IPS-NIHi11 (cell line): ENCODE data around the gene CELSR3.

Experiments
- DNase-seq: peaks from one replicate; pipeline ENCODE4 v3.0.0; 2012; ENCODE audit warnings: mixed read lengths, low spot score

The CELSR3 gene

DNA sequence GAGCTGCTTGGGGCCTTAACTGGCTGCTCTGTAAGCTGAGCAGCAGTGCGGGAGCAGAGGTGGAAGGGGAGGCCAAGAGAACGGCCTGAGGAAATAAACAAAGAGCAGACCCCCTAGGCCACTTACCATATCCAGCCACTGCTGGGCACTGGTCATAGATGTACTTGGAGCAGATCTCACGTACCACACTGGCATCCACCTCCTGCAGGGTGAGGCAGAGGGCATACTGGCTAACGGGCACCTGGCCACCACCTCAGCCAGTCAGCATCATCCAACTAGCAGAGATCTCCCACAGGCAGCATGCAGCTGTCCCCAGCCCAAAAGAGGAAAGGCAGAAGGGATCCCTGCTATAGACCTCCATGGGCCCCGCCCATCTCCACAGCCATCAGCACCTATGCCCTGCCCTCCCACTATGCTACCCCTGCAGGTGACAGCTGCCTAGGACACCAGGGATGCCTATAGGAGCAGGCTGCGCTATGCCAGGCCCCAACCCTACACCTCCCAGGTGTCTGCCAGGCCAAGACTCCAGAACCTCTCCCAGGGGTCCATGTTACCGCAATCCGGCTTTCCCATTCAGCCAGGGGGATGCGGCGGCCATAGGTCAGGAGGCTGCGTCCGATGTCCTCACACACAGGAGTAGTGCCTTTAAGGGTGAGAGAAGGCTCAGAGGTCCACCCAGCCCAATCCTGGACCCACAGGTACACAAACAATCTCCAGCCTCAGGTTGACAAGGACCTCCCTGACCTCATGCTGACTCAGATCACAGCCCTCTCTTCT, 63.0 kb downstream of the CELSR3 start:
- DNase-seq: no peak

DNA sequence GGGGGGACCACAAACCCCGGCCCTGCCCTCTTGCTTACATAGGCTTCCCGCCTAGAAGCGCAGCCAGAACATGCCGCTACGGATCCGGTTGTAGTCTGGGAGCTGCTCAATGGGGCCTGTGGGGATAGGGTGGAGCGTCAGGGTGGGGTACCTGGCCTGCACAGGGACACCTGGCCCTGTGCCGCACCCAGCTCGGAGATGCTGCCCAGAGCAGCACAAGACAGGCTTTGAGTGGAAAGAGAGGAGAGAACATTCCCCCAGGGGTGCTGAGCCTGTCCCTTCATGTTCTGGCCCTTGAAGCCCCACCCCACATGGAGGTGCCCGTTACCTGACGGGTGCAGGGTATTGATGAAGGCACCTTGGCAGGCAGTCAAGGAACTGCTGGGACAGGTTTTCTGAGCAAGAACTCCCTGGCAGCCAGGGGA, 63.6 kb downstream of the CELSR3 start:
- DNase-seq: no peak

DNA sequence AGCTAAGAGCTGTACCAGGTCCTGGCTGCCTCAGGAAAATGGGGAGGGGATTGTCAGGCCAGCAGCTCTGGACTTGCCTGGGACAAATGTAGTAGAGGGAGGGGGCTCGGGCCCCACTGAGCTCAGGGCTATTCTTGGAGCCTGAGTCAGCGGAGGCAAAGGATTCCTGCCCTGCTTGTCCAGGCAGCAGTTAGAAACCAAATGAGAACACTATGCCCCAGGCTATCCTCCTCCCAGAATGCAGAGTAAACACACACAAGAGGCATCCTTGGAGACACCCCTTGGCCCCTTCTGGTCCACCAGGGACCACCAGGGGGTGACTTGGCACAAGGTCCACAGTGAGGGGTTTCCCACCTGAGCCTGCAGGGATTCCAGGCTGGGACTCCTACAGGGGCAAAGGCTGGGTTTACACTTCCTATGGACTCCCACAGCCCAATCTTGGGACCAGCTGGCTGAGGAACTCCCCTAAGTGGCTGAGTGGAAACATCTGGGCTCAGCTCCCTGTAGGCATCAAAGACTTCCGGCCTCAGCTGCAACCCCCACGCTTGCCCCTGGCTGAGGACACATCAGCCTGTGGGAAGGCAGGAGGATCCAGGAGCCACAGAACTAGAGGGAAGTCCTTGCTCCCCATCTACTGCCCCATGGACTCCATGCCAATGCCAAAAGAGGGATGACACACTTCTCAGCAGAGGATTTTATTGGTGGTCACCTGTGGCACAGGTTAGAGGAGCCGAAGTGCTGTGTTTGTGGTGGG, 64.2 kb downstream of the CELSR3 start:
- DNase-seq: no peak

DNA sequence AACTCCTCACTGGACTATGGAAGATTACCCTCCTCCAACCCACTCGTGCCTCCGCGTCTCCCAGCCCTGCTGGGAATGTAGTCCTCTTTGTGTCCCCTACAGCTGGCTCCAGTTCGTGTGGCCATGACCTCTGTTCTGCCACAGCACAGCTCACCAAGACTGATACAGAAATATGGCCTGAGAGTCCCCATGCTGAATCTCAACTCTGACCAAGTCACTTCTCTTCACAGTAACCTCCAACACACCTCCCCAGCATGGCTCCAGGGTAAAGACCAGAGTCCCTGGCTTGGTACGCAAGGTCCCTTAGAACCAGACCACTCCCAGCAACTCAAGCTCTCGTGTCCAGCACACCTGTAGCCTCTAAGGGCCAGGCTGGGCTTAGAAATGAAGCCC, 65.3 kb downstream of the CELSR3 start:
- DNase-seq: no peak

DNA sequence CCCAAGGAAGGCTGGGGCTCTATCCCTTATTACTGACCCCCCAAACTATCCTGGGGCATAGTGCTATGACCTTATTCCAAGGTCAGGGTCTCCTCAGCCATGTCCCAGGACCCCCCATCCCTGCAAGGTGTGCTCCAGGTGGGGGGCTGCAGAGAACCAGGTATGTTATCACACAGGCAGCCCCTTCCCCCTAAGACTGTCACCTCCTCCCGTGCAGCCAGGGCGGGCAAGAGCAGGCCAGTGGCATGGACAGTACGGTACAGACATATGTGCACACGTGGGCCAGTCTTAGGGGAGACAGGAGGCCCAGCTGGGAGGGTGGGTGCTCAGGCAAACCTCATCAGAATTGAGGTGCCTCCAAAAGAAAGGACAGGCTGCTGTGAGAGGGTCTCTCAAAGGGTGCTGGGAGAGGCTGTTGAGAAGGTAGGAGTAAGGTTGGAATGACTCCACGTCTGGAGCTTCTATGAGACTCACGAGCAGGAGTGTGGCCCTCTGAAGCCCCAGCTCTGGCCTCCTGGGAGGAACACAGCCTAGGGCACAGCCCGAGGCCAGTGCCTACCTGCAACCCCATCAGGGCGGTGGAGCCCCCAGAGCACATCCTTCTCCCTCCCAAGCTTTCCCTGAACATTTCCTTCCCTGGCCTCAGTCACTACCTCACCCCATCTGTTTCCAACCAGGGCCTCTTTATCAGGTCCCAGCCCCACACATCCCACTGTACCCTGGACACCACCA, 65.8 kb downstream of the CELSR3 start:
- DNase-seq: no peak

DNA sequence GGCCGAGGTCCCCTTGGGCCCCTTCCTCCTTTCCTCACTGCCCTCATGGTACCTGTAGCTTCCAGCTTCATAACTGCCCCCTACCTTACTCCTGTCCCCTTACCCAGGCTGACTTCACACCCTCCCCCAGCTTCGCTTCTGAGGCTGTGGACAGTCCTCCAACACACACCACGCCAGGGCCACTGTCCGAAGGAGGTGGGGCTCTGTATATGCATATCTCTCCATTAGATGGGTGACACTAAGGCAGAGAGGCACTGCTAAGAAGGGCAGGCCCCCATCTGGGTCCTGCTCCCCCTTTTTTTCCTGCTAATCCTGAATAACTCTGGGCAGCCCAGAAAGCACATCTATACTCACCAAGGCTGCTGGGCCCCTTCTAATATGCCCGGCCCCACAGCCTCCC, 66.5 kb downstream of the CELSR3 start:
- DNase-seq: no peak

DNA sequence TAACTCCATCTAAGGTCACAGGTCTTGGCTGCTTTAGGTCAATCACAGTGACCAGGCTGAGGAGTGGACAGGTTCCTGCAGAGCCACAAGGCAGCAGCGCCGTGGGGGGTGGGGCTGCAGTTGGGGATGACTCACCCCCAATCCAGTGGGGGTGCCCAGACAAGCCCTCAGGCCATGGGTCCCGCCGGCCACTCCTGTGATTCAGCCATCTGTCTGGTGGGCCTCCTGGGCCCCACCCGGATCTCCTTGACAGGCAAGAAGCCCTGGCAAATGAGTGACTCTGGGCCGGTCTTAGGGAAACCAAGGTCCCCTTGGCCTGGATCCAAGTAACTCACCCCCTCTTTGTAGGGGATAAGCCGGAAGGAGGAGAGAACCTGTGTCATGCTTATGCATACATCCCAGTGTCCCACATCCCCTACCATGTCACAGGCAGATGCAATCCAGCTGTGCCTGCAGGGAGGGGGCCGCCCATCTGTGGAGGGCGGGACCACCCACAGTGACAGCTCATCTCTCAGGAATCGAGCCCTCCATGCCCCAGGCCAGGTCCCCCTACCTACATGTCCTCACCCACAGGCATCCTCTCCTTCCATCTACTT, 67.1 kb downstream of the CELSR3 start:
- DNase-seq: peak; percentile 79

DNA sequence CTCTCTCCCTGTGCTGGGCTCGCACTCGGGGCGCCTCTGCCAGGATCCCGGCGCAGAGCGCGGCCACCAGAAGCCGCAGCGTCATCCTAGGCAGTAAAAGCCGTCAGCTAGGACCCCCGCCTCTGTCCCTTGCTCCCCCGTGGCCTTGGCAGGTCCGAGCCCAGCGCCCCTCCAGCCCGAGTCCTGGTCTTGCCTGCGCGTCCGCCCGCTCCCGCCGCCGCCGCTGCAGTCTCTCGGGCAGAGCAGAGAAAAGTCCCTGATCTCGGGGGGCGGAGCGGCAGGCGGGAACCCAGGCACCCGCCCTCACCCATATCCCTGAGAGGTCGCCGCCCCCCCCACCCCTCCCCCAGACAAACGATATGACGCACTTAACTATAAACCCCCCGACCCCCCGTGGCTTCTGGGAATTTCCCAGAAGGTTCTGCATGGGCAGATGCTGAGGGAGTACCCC, 67.6 kb downstream of the CELSR3 start, which contains the start of gene COL7A1:
Gene COL7A1 (minus strand): TSS at position 255 of the 451 bp plus-strand sequence. CDS start 170 bp downstream, at position 85.
- peak; percentile 83 for DNase-seq

DNA sequence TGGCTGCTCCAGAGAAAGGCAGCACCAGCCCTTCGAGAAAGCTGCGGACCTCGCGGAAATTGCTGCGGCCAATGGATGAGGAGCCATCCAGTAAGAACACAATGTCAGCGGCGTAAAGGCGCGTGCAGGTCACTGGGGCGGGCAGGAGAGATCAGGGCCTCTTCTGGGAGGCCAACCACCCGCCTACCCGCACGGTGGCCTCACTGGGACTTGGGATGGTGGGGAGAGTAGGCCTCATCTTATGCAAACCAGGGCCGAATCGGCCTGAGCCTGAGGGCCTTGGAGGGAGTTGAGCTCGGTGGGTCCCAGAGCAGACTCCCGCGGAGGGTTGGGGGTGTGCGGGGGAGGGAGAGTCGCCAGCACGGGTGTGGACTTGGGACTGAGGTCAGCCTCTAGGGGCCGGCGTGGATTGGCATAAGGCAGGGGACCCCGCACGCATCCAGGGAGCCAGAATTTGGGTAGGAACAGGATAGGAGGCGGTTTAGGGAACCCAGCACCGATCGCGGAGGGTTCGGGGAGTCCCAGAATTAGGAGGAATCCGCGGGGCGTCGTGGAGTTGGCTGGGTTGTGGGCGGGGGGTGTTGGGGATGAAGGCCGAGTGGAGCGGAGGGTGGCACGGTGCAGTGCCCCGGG, 68.2 kb downstream of the CELSR3 start:
- DNase-seq: peak; percentile 79

DNA sequence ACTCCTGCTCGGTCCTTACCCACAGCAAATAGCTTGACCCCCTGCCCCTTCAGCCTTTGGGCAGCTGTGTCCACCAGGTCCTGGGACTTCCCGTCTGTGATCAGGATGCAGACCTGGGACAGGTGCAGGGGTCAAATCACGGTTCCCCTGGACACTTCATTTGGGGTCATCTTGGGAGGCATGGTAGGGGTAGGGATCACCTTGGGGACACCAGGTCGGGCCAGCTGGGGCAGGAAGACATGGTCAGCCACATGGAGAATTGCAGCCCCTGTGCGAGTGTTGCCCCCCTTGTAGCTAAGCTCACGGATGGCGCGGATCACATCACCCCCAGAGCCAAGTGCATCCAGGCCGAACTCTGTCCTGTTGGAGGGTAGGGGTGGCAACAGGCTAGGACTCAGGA, 69.3 kb downstream of the CELSR3 start:
- no peak for DNase-seq

DNA sequence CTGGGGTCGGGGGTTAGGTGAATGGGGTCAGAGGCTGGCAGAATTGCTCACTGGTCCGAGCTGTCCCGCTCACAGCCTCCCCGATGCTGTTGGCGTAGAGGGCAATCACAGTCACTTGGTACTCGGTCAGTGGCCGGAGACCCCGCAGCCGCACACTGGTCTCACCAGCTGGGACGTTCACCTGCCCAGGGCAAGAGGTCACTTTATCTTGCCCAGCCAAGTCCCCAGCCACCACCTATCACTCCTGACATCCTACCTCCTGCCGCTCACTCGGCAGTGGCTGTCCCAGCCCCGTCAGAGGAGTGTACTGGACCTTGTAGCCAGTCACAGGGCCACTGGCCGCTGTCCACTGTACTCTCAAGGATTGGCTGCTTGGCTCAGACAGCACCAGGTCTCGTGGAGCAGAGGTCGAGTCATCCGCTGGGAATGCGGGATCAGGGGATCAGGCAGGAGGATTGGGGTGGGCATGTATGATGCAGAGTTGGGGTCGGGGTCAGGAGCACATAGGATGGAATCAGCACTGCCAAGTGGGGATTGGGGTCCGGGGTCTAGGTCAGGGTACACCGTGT, 70.1 kb downstream of the CELSR3 start:
- no peak for DNase-seq

DNA sequence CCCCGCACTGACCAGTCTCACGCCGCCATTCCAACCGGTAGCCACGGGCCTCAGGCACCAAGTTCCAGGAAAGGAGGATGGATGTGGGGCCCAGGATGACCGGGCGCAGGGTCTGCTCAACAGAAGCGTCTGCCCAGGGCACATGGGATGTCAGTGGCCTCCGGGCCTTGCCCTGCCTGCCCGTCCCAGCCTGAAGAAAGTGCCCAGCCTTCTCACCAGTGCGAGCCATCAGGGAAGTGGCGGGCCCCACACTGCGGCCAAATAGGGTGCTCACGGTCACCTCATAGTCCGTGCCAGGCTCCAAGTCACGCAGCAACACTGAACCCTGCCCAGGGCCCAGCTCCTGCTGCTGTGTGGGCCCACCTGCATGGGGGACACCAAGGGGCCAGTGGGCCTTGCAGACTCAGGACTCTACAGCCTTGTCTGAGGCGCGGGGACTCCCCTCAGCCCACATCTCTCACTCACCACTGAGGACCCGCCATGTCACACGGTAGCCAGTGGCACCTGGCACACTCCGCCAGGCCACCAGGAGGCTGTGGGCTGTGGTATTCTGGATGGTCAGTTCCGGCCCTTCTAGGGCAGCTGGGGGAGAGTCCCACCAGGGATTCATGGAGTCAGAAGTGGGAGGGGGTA, 70.7 kb downstream of the CELSR3 start:
- no peak for DNase-seq

DNA sequence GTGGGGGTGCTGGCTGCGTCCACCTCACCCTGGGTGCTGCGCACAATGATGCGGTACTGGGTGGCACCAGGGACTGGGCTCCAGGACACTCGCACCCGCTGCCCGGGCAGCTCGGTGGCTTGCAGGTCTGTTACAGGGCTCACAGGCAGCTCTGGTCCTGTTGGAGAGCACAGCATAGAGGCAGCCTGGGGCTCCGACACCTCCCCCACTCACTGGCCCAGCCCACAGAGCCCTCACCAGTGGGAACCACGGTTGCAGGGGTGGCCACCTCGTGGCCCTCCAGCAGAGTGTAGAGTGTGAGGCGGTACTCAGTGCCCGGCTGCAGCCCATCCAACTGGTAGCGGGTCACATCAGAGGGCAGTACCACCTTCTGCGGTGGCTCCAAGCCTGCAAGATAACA, 71.2 kb downstream of the CELSR3 start:
- DNase-seq: no peak

DNA sequence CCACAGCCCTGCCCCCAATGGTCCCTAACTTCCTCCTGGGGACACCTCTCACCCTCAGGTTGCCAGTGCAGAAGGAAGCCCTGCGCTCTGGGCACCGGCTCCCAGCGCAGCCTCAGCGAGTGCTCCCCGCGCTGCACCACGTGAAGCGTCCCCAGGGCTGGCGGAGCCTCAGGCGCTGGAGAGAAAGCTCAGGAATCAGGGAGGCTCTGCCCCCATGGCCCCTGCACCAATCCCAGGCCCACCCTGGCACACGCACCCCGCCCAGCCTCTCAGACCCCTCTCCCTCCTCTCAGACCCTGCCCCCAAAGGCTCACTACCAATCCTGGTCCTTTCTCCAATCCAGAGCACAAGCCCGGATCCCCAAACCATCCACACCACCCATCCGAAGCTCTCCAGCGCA, 74.5 kb downstream of the CELSR3 start:
- DNase-seq: no peak

DNA sequence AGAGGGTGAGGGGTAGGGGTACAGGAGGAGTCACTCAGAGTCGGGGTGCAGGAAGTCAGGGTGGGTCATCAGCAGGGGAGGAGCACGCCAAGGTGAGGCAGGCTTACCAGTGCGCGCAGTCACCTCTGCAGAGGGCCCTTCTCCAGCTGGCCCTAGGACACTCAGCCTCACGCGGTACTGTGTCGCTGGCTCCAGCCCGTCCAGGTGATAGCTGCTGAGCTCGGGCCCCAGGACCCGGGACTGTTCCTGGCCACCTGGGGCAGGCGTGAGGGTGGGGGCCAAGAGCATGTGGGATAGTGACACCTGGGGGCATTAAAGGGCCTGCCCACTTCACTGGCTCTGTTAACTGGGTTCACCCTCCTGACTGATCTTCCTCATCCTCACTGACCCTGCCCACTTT, 75.0 kb downstream of the CELSR3 start:
- no peak for DNase-seq
